GM21717 (cell line): ENCODE data around the gene OTUD5.
"Not testable (repeated sequence)": the region's sequence is repeated elsewhere in the genome, so short reads cannot be mapped to it uniquely, and the experiment has no call there.

Experiments used
- ATAC-seq: cut with Tn5 transposase; IDR thresholded peaks from one replicate; pipeline ENCODE4 v1.9.1; 2021; ENCODE audit warnings: mild to moderate bottlenecking, moderate library complexity; ENCODE audit not compliant: unreplicated experiment

Gene OTUD5, protein sequence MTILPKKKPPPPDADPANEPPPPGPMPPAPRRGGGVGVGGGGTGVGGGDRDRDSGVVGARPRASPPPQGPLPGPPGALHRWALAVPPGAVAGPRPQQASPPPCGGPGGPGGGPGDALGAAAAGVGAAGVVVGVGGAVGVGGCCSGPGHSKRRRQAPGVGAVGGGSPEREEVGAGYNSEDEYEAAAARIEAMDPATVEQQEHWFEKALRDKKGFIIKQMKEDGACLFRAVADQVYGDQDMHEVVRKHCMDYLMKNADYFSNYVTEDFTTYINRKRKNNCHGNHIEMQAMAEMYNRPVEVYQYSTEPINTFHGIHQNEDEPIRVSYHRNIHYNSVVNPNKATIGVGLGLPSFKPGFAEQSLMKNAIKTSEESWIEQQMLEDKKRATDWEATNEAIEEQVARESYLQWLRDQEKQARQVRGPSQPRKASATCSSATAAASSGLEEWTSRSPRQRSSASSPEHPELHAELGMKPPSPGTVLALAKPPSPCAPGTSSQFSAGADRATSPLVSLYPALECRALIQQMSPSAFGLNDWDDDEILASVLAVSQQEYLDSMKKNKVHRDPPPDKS

DNA sequence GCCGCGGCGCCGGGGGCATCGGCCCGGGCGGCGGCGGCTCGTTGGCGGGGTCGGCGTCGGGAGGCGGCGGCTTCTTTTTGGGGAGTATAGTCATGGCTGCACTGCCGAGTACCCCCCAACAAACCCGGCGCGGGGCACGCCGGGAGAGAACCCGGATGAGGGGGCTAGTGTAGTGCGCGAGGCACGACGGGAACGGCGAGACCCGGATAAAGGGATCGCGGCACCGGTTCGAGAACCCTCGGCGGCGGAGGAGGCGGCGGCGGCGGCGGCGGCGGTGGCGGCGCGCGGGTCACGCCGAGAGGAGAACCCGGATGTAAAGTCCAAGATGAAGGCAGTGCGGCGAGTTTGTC, at the start of gene OTUD5:
OTUD5 (minus strand) TSS at position 131 of the 350 bp plus-strand sequence; CDS start at position 94, 37 bp downstream.
- ATAC-seq = peak; percentile 34

DNA sequence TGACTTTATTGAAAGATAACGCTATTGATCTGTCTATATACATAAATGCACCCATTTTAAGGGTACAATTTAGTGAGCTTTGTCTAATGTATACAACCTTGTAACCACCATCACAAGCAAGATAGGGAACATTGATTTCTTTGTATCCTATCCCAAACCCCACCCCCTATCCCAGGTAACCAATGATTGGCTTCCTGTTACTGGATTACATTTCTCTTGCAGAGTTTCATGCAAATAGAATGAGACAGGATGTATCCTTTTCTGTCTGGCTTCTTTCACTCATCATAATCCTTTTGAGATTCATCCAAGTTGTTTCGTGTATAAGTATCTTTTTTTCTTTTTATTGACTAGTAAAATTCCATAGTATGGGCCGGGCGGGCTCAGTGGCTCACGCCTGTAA, 46.3 kb upstream of the OTUD5 start:
- no peak for ATAC-seq

DNA sequence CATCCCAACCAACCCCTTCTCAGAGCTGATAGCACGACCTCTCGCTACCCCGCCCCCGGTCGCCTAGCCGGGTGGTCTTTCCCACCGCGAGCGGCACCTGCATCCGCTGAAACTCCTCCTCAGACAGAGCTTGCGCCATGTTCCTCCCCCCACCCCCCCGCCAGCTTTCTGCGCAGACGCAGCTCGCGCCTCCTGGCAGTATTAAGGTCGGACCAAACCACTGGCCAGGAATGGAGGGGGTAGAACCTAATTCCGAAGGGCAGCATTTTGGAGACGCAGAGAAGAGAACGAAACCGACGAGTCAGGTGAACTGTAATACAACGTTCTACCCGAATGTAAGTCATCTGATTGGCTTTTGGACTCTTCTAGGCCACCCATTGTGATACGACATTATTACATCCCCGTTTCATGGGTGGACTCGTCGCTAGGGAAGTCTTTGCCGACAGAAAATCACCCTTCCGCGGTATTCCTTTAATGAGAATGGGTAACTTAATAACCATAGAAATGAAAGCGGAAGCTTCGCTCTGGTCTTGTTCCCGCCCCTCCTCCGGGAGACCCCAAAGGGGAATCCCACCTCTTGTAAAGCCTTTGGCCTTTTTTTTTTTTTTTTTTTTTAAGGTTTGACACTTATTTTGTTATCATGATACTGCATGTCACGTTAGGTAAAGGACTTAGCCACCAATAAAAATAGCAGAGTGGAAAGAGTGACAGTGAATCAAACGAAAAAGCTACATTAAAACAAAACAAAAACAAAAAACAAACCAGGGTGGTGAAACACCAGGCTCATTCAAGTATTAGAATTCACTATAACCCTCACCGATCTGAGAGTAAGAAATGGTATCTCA, 44.9 kb upstream of the OTUD5 start, which contains the start of gene GRIPAP1:
GRIPAP1 (minus strand) TSS at position 174 of the 845 bp plus-strand sequence; CDS start at position 139, 35 bp downstream.
- peak; percentile 55 for ATAC-seq

DNA sequence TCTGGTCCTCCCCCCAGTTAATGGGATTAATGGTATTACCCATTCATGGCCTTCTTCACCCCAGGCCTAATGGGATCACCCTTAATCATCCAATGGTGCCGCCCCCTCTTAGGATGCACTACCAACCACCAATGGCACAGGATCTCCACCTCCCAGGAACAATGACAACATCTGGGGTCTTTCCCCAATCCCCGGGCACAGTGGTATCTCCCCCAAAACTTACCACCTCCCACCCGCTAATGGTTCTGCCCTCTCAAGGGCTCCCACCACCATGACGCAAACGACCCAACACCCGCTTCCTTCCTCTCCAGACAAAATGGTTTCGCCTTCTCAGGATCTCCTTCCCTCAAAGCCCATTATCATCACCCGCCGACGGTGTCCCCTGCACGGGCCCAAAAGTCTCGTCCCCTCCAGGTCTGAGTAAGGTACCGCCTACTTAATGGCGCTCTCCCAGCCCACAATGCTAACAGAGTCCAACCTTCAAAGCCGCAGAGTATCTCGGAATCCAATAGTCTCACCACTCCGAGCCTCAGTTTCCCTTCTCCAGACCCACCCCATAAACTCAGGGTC, 44.2 kb upstream of the OTUD5 start:
- peak; percentile 32 for ATAC-seq

DNA sequence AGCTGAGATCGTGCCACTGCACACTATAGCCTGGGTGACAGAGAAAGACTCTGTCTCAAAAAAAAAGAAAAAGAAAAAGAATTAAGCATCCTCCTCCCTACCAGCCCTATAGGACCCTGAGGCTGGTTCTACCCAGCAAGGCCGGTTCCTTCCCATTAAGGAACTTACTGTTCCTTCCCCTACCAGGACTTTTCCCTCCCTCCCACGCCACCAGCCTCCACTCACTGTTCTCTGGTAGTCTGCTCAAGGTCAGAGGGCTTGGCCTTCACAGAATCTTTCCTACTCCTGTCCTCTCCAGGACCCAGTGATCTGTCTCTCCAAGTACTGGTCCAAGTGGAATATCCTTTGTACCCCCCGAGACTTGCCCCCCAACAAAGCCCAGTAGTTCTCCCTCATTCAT, 43.2 kb upstream of the OTUD5 start:
- no peak for ATAC-seq

DNA sequence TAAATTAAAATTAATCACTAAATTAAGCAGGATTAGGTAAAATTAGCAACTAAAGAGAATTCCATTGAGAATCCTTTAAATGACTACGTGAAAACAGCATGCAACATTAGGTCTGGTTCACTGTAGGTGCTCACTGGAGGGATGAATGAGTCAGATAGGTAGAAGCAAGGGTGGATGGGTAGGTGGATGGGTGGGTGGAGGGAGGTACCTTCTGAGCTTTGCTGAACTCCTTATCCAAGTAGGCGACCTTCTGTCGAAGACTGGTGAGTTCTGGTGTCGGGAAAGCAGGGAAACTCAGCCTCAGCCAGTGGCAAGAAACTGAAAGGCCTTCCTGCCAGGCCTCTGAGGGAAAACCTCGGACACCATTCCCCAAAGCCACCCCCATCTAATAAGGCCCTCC, 41.6 kb upstream of the OTUD5 start:
- ATAC-seq = no peak

DNA sequence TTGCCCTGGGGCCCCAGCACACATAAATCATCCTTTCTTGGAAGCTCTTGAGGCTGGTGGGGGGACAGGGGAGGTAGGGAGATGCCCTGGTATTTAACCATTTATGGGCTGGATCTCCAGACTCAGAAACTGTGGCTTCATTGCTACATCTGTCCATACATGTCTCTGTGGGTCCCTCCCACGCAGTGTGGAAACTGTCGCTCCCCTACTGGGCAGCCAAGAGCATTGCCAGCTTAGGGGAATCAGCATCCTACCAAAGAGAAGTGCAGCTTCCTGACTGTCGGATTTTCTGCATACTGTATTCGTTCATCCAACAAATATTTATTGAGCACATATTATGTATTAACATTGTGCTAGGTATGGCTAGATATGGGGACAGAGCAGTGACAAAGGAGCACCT, 41.0 kb upstream of the OTUD5 start:
- ATAC-seq = no peak

DNA sequence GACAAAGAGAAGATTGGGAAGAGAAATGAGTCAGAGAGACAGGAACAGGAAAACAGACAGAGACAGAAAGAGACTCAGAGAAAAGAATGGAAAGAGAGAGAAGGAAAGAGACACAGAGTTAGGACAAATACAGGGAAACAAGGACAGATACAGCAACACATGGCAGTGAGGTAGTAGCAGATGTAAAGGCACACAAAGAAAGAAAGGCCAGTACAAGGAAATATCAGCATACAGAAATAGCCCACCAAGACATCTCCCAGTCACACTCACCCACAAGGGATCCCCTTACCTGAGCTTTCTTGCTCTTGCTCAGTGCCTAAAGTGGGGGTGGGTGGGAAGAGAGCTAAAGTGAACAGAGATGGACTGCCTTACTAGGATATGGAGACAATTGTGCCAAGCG, 40.5 kb upstream of the OTUD5 start:
- no peak for ATAC-seq

DNA sequence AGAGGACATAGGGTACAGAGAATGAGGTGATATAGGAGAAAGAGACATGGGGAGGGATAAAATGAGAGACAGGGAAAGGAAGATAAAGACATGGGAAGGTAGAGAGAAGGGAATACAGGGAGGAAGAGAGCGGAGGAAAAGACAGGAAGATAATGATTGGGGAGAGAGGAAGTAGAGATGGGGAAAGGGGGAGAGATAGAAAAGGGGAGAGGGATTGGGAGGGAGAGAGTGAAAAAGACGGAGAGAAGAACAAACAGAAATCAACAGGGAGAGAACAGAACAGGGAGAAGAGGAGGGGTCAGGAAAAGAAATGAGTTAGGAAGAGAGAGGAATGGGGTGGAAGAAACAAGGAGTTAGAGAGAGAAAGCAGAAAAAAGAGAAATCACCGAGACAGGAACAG, 40.0 kb upstream of the OTUD5 start:
- no peak for ATAC-seq

DNA sequence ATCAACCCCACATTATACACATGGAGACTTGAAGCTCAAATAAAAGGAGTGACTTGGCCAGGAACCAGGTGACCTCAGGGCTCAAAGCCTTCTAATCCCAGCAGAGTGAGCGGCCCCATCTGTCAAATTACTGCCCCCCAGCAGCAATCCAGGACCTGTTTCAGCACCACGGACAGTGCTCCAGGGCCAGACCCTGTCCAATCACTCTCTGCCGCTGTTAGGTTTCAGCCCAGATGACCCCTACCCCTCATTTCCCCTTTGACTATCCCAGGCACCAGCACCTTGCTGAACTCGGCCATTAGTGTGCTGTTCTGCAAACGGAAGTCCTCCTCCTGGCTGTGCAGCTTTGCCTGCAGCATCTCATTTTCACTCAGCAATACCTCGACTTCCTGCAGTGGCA, 39.6 kb upstream of the OTUD5 start:
- no peak for ATAC-seq

DNA sequence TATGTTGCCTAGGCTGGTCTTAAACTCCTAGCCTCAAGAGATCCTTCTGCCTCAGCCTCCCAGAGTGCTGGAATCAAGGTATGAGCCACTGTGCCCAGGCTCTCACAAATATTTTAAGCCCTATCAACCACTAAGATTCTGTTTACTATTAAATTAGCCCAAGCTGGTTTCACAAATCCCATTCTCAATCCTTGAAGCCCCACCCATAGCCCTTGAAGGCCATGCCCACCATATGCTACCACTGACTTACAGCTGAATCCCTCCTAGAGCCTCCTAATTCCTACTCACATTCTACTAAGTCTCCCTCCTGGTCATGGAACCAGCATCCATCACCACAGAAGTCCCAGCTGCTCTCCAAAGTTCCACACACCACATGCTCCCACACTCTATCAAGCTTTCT, 34.9 kb upstream of the OTUD5 start:
- no peak for ATAC-seq

DNA sequence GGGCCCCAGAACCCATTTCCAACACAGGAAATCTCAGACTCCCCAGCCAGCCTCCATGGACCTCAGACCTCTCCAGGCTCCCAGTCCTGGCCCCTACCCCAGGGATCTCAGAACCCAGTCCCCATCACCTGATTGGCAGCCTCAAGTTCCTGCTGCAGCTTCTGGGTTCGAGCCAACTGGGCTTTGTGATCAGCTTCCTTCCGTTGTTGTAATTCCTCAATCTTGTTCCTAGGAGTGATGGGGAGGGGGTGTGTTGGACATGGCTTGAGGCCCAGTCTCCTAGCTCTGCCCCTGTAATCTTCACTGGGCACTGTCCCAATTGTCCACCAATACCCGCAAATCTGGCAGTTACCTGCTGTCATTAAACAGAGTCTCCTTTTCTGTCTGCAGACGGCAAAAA, 32.1 kb upstream of the OTUD5 start:
- no peak for ATAC-seq

DNA sequence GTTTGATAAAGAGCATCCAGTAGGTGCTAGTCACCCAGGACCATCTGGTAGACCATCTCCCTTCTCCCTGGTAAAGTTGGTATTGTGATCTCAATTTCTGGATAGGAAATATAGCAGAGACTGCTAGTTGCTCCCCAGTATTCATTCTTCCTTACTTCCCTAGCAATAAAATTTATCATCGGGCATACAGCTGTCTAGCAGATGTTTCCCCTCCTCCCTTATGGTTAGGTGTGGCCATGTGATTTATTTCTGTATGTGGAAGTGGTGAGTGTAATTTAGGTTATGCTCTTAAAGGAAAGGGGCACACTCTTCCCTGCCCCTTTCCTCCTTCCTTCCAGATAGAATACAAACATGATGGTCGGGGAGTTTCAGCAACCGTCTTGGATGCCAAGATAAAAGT, 26.5 kb upstream of the OTUD5 start:
- ATAC-seq = no peak

DNA sequence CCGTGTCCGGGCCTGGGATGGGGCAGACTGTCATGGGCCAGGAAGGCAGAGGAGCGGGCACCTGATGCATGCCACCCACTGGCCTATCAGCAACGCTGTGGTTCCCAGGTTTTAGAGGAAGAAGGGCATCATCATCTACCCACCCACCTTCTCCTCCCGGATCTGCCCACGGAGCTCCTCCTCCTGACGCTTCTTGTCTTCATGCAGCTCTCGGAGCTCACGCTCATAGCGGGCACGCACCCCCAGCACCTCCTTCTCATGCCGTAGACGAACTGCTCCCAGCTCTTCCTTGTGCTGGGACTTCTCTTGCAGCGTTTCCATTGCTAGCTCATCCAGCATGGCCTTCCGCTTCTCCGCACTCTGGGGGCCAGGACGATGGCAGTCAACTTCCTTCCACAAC, 25.7 kb upstream of the OTUD5 start:
- ATAC-seq = no peak

DNA sequence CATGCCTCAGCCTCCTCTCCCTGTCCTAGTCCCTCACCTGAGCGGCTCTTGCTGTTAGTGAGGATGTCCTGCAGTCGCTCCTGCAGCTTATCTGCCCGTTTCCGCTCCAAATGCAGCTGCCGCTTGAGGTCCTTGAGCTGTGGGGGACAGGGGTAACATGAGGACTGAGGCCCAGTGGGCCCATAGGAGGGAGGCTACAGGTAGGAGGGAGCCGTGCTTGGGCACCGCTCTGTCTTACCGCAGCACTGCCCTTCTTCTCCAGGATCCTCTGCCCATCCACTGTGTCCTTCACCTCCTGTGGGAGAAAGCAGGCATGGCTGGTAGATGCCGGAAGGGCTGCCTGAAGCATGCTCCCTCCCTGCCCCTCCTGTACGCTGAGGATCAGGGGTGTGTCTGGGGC, 23.8 kb upstream of the OTUD5 start:
- no peak for ATAC-seq

DNA sequence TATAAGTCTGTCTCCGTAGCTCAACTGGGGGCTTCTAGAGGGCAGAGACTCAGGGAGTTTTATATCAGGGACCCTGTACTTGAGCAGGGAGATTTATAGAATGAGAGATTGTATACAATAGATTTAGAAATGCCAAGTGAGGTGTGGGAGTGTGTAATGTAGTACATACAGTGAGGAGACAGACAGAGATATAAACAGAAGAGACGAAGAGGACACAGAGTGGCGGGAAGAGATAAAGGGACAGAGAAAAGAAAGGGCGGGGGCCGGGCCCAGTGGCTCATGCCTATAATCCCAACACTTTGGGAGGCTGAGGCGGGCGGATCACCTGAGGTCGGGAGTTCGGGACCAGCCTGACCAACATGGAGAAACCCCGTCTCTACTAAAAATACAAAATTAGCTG, 22.9 kb upstream of the OTUD5 start:
- not testable (repeated sequence) for ATAC-seq

DNA sequence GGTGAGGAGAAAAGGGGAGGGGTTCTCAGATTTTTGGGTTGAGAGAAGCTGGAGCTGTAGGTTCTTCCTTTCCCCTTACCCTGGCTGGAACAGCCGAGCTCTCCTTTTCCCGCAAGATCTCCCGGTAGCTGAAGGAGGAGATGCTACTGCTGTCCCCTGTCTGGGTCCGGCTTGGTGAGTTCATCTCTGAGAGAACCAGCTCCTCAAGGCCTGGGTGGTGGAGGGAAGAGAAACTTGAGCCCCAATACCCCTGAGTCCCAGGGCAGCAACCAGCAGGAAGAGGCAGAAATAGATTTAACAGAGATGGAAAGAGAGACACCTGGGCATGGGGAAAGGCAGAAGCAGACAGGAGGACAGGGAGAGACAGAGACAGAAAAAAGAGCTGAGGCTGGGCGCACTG, 20.8 kb upstream of the OTUD5 start:
- ATAC-seq = no peak

DNA sequence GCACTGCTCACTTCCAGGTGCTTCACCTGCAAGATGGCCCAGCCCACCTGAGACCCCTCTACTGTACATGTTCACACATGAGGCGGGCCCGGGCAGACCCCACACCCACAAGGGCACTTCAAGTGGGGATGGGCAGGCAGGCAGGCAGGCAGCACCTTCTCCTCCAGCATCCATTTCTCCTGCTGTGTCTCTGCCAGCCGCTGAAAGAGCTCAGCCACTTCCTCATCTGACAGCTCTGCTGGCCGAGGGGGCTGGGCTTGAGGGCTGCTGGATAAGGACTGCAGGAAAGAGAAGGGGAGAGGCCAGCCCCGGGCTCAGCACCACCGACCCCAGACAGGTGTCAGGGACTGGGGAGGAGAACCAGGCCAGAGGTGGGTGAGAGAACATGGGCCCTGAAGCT, 18.7 kb upstream of the OTUD5 start:
- no peak for ATAC-seq

DNA sequence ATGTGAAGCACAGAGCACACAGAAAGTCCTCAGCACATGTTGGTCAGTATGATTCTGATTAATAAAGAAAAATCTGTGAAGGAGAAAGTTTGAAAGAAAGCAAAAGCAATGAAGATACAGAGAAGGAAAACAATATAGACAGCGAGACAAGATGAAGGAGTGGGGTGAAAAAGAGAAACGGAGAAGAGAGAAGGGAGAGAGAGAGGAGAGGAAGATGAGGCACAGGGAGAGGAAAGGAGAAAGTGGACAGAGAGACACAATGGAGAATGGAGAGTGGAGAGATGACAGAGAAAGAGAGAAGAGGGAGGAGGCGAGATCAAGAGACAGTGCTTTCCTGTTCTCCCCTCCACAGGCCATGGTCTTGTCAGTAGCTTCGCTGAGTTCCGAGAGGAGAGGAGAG, 18.1 kb upstream of the OTUD5 start:
- no peak for ATAC-seq

DNA sequence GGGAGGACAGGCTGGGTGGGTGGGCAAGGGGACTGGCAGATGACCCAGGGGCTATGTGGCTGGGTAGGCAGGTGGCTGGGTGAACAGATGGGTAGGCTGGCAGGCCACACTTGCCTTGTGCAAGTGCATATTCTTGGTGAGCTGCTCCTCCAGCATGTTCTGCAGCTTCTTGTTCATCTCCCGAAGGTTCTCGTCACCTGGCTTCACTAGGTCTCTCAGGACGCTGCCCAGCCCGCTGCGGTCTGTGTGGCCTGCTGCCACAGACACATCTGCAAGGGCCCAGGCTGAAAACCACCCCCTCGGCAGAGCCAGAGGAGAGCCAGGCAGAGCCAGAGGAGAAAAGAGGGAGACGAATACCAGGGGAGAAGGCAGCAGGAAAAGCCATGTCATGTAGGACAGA, 17.6 kb upstream of the OTUD5 start:
- no peak for ATAC-seq

DNA sequence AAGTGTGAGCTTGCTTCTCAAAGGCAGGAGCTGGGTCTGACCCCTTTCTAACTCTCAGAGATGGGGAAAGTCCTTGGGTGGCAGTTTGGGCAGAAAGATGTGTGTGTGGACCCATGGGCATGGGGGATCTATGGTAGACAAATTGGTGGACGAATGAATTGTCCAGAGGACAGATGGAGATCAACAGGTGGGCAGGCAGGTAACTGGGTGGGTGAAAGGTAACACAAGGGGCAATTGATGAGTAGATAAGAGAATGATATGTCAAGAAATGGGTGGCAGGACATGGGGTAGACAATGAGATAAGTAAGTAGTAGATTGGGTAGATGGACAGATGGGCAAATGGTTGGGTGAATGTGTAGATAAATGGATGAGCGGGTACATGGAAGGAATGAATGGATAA, 17.2 kb upstream of the OTUD5 start:
- no peak for ATAC-seq

DNA sequence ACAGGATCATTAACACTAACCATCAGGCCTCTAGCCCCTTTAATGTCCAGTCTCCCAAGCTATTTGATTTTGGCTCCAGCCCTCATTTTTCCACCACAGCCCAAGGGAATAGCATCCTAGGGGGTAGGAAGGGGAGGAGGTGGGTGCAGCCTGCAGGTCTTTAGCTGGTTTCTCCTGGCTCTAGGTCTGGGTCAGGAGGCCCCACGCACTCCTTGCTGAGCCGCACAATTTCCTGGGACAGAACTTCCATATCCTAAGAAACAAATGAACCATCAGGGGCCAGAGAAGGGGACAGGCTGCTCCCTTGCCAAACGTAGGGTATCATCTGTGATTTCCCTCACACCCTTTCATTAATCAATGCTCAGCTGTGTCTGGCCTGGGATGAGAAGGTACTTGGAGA, 16.6 kb upstream of the OTUD5 start:
- no peak for ATAC-seq
